GM12874 (cell line): Measurements from ENCODE around the gene EPS8.

ENCODE experiments used
- TF ChIP-seq, protein P1 (sequence below): IDR thresholded peaks from 2 replicates; pipeline ENCODE4 v1.5.1; 2011; ENCODE audit warnings: low read depth, mild to moderate bottlenecking, control low read depth, low read length, moderate library complexity; ENCODE audit not compliant: insufficient read depth

Gene EPS8

DNA sequence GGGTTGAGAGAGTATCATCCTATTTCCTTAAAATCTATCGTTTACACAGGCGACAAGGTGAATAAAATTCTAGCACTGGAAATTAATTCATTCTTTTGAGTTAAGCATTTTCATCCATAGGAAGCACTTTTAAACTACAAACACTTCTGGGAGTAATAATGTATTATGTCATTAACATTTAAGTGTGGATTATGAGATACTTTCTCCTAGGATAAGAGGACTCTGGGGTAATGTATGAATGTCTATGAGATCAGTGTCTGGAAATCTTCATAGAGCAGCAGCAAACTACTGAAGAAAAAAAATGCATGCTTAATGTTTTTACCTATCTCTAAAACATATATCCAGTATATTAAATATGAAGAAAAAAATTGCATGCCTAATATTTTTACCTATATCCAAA is 86.9 kb downstream of the EPS8 start:
- TF ChIP-seq, protein P1, sequence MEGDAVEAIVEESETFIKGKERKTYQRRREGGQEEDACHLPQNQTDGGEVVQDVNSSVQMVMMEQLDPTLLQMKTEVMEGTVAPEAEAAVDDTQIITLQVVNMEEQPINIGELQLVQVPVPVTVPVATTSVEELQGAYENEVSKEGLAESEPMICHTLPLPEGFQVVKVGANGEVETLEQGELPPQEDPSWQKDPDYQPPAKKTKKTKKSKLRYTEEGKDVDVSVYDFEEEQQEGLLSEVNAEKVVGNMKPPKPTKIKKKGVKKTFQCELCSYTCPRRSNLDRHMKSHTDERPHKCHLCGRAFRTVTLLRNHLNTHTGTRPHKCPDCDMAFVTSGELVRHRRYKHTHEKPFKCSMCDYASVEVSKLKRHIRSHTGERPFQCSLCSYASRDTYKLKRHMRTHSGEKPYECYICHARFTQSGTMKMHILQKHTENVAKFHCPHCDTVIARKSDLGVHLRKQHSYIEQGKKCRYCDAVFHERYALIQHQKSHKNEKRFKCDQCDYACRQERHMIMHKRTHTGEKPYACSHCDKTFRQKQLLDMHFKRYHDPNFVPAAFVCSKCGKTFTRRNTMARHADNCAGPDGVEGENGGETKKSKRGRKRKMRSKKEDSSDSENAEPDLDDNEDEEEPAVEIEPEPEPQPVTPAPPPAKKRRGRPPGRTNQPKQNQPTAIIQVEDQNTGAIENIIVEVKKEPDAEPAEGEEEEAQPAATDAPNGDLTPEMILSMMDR, result no peak

DNA sequence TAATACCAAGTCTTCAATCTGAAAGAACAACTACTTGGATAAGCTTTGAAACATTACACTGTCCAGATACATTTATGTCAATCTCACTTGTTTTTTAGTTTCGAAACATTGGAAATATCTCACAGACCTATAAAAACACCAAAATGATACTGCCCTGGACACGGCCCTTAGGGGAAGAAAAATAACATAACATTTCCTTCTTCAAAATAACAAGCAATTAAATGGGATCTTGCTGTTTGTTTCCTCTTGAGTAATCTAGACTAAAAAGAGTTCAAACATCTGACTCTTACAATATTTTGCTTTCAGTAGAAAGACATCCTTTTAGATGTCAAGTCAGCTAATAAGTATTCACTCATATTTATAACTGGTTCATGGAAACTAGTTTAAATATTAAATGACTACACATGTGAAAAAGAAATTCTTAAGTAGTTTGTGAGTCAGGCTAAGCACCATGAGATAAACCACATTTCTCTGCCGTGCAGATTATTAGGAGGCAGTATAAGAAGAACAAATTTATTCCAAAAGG is 87.5 kb downstream of the EPS8 start:
- TF ChIP-seq, protein P1, result no peak

DNA sequence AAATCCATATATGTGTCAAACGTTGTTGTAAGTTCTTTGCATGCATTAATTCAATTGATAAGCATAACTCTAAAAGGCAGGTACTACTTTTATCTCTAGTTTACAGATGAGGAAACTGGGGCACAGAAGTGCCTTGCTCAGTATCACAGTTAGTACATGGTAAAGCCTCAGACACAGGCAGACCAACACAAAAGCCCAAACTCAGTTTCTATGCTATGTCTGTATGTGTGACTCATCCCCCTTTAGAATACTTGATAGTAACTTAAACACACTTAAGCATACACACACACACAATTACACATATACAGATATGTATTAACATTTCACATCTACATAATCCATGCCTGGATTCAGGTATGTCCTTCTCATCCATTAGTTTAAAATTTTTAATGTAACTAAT is 88.0 kb downstream of the EPS8 start:
- TF ChIP-seq, protein P1, result no peak

DNA sequence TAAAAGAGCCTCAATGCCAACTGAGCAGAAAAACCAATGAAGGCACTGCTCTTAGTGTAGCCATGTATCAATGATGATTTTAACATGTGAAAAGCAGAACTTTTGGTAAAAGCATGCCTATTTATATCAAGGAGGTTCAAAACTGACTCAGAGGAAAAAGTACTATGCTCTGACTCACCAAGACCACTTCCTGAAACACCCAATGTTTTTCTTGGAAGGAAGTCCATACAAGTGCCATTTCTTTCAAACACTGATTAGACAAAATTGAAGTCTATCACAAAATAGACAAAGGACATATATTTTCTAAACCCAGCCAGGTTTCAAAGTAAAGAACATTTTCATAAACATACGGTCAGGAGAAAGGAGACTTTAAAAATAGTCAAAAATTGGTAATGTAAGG is 88.6 kb downstream of the EPS8 start:
- TF ChIP-seq, protein P1, result no peak

DNA sequence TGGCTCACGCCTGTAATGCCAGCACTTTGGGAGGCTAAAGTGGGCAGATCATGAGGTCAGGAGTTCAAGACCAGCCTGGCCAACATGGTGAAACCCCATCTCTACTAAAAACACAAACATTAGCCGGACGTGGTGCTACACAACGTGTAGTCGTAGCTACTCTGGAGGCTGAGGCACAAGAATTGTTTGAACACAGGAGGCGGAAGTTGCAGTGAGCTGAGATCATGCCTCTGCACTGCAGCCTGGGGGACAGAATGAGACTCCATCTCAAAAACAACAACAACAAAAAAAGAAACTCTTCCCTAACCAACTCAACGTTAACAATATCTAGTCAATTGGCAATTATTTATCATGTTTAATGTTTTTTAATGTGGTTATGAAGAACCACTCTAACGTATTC is 89.3 kb downstream of the EPS8 start:
- TF ChIP-seq, protein P1, result no peak

DNA sequence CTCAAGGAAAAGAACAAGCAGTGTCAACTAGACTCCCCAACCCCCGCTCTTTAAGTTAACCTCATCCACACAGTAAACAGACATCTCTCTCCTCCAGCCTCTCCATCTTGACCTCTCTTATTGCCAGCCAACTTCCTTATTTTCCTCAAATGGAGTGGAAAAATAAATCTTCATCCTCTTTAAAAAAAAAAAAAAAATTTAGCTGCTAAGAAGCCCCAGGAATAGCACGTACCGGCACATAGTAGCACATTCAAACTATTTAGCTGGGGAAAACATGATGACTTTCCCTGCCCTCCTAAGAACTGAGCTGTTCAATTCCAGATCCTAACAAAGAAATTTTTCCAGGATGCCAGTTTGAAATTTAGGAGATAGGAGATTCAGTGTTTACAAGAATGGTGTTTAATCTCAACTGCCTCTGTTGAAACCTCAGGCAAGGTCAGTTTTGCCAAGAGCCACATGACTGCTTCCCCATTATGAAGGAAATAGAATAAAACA is 90.8 kb downstream of the EPS8 start:
- TF ChIP-seq, protein P1, result no peak

DNA sequence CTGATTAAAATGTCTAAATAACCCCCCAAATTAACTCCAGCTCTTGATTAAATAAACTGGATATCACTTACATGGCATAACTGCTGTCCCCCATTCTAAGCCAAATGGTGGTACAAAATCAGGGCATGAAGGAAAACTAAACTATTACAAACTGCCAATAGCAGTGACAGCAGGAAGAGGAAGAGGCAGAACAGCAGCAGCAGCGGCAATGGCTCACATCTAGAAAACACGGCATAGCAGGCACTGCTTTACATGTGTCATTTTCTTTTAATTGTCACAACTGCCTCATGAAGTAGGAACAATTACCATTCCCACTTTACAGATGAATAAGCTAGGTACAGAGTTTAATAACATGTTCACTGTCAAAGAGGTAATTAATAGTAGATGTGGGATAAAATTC is 92.0 kb downstream of the EPS8 start:
- TF ChIP-seq, protein P1, result no peak
